T-helper 9 cell (primary cell): ENCODE results near the gene RMI1.
"Not testable (repeated sequence)": the region's sequence is repeated elsewhere in the genome, so short reads cannot be mapped to it uniquely, and the experiment has no call there.

ENCODE experiments used
- DNase-seq: peaks from one replicate; pipeline ENCODE4 v3.0.0-alpha.2; 2020

RMI1 gene

GRCh38 chr9:84024041-84024575 is 43.5 kb downstream of the RMI1 start:
- no peak for DNase-seq

- DNase-seq: no peak
These were observed 46.6 kb downstream of the RMI1 start for GRCh38 chr9:84027201-84027600.

GRCh38 chr9:84031534-84031933 is 50.9 kb downstream of the RMI1 start:
- no peak for DNase-seq

- not testable (repeated sequence) for DNase-seq
These were observed 61.3 kb downstream of the RMI1 start for GRCh38 chr9:84041857-84042256.

- no peak for DNase-seq
These were observed 65.0 kb downstream of the RMI1 start for GRCh38 chr9:84045481-84046097.
